IPS DF 6.9 (cell line): Measurements from ENCODE around the gene WBP2NL.

Experiments used
- DNase-seq: peaks from one replicate; pipeline ENCODE4 v3.0.0-alpha.2; 2013; ENCODE audit warnings: low read depth, low spot score
- H3K27ac ChIP-seq: one replicate; pipeline ENCODE4 v1.5.1; 2013; ENCODE audit warnings: low read length, control low read depth
- H3K27me3 ChIP-seq: 2 replicates; pipeline ENCODE4 v1.6.1; 2013; ENCODE audit warnings: mild to moderate bottlenecking, low read length; ENCODE audit not compliant: control insufficient read depth, insufficient read depth
- H3K36me3 ChIP-seq: 2 replicates; pipeline ENCODE4 v1.6.1; 2013; ENCODE audit warnings: low read length; ENCODE audit not compliant: control insufficient read depth, insufficient read depth
- H3K4me1 ChIP-seq: 2 replicates; pipeline ENCODE4 v1.6.1; 2013; ENCODE audit warnings: low read length; ENCODE audit not compliant: control insufficient read depth, insufficient read depth
- H3K4me3 ChIP-seq: 2 replicates; pipeline ENCODE4 v1.5.1; 2013; ENCODE audit warnings: mild to moderate bottlenecking, low read length
- H3K9me3 ChIP-seq: 2 replicates; pipeline ENCODE4 v1.6.1; 2013; ENCODE audit warnings: low read length, inconsistent platforms; ENCODE audit not compliant: control insufficient read depth, insufficient read depth
- WGBS: extraction: QIAGEN DNeasy Blood & Tissue Kit; methylation state at CpG from one replicate; pipeline ENCODE4 v1.1.7; 2013; ENCODE audit warnings: mixed read lengths, missing lambda C conversion rate; ENCODE audit not compliant: insufficient read length, insufficient coverage; 5-methylcytosine and 5-hydroxymethylcytosine counted together

The WBP2NL gene

DNA sequence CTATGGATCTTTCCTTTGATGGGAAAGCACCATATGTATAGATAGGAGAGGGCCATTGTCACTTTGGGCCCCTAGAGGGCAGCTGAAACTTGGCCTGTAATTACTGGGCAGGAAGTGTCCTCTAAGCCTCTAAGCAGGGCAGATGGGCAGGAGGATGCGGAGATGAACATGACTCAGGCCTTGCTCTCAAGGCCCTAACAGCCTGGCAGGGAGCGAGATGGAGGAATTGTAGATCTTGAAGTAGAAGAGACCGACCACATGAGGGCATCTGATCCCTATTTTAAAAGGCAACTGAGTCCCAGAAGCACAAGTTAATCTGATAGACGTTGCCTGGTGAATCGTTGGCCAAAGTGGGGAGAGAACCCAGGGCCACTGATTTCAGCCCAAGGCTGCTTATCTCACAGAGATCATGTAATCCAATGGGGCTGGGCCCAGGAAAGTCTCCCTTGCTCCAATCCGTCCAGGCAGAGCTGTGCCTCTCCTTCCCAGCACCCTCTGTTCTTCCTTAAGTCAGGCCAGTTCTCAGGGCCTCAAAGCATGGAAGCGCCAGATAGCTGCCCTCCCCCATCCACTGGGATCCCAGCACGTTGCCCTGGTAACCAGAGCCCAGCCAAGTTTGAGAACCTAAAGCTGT lies 31.9 kb upstream of the WBP2NL start:
- WGBS, result no CpG with 5 or more reads among the region's 8 CpGs
- DNase-seq, result no peak
- Histone ChIP-seq H3K4me3 (no peak overlapping the region), H3K27me3 (no peaks in the 10 kb centered on the region), H3K36me3 (no peaks in the 10 kb centered on the region), H3K9me3 (no peaks in the 10 kb centered on the region), H3K4me1 (peaks cover 5% of the 10 kb centered on the region), H3K27ac (no peak overlapping the region)

DNA sequence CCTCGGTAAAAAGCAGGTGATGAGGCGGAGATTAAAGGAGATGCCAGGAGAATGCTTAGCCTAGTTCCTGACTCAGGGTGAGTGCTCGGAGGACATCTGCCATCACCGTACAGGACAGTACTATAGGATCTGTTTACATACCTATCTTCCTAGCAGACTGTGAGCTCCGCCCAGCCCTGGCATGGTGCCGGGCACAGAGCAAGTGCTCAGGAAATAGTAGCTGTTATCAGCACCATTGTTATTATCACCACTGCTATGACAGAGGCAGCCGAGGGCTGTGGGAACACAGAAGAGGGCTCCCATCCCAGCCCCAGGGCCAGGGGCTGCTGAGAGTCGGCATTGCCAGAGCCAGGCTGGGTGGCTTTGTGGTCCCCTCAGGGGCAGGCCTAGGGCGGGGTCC lies 30.0 kb upstream of the WBP2NL start:
- Histone ChIP-seq H3K36me3 (no peaks in the 10 kb centered on the region), H3K9me3 (no peaks in the 10 kb centered on the region), H3K27ac (no peak overlapping the region), H3K27me3 (no peaks in the 10 kb centered on the region), H3K4me3 (no peak overlapping the region), H3K4me1 (peaks cover 3% of the 10 kb centered on the region)
- no CpG with 5 or more reads among the region's 9 CpGs for WGBS
- DNase-seq, result no peak

DNA sequence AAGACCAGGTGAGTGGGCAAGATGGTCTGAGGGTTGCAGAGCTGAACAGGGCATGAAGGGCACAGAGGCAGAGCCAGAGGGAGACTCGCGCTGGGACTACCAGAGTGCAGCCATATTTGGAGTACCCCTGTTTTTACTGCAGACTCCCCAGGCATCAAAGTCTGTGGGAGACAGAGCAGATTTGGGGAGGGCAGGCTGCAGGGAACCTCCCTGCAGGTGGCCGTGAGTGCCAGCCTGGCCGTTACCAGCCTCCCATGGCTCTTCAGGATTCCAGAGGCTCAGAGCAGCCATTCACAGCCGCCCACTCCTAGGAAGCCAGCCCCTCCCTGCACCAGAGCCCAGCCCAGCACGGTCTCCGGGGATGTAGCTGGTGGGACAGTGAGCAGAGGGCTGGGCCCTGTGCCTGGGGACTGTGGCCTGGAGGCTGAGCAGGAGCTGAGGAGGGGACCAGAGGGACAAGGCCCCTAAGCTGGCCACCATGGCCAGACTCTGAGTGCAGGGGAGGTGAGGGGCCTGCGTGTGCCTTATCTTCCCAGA lies 29.4 kb upstream of the WBP2NL start, which contains the start of gene SEPTIN3:
Gene SEPTIN3 (plus strand): TSS at position 334 of the 537 bp plus-strand sequence. CDS start 2,050 bp downstream, outside the sequence.
- H3K4me1 ChIP-seq, result peaks cover 2% of the 10 kb centered on the region; the same call in 1 of the 2 replicates
- no CpG with 5 or more reads among the region's 8 CpGs for WGBS

DNA sequence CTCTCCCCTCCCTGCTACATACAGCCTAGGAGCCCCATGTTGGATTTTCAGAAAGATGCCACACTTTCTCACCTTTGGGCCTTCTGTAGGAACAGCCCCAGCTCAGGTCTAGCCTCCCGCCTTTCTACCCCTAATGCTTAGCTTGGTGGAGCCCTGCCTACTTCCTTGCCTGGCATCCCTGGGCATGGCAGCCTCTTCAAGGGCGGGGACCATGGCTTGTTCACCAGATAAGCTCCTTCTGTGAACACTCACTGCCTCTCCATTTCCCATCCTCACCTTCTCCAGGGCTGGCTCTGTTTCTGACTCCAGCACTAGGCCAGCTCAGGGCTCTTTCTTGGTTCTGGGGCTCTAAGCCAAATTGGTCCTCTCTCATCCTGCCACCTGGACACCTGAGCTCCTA lies 28.0 kb upstream of the WBP2NL start:
- H3K4me3 ChIP-seq, result no peak overlapping the region
- no peaks in the 10 kb centered on the region for H3K36me3 ChIP-seq
- peaks cover 2% of the 10 kb centered on the region; the same call in 1 of the 2 replicates for H3K4me1 ChIP-seq
- H3K27me3 ChIP-seq, result peaks cover 8% of the 10 kb centered on the region
- no peak for DNase-seq
- no CpG with 5 or more reads among the region's 2 CpGs for whole genome bisulfite sequencing
- no peaks in the 10 kb centered on the region for H3K9me3 ChIP-seq
- no peak overlapping the region for H3K27ac ChIP-seq

More for the DNA sequence above, 29.4 kb upstream of the WBP2NL start, which contains the start of gene SEPTIN3:
- no peak for DNase-seq
- Histone ChIP-seq H3K9me3 (no peaks in the 10 kb centered on the region), H3K4me3 (no peak within 1 kb of the TSS), H3K27me3 (no peaks in the 10 kb centered on the region), H3K27ac (no peak within 1 kb of the TSS), H3K36me3 (no peaks in the 10 kb centered on the region)

DNA sequence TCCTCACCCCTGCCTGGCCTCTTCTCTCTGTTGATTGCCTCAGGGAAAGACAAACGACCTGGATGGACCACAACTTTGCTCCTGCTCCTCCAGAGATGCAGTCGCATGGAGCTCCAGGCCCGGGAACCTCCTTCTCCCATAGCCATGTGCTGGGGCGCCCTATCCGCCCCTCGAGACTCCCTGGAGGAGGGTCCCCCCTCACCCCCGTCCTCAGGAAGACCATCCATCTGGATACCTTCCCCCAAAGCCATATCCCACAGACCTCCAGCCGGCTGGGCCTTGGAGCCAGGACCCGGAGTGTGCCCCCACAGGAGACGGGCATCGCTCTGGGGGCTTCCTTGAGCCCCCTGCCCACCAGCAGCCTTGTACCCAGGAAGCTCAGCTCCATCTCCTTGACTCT lies 27.2 kb upstream of the WBP2NL start:
- DNase-seq, result no peak
- Histone ChIP-seq H3K9me3 (no peaks in the 10 kb centered on the region), H3K36me3 (no peaks in the 10 kb centered on the region), H3K27ac (no peak overlapping the region), H3K27me3 (peaks cover 15% of the 10 kb centered on the region), H3K4me3 (no peak overlapping the region), H3K4me1 (peaks cover 2% of the 10 kb centered on the region; the same call in 1 of the 2 replicates)
- WGBS, result no CpG with 5 or more reads among the region's 11 CpGs

DNA sequence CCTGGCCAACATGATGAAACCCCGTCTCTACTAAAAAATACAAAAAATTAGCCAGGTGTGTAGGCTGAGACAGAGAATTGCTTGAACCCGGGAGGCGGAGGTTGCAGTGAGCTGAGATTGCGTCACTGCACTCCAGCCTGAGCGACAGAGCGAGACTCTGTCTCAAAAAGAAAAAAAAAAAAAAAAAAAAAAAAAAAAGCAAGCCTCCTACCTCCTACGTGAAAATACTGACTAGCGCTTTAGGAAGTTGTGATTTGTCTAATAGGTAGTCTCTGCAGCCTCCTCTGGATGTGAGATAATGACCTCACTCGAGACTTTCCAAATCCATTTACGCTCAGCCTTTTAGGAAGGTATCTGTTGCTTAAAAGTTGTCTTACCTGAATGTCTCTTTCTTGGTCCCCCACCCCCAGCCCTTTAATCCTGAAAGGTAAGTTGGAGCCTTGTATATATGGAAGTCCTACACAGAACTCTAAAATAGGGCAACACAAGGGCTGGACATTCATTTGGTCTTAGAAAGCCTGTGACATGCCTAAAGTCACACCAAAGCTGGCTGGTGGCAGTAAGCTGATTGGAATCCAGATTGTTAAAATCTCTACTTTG lies 23.8 kb upstream of the WBP2NL start:
- no peaks in the 10 kb centered on the region for H3K9me3 ChIP-seq
- no peak for DNase-seq
- peaks cover 16% of the 10 kb centered on the region for H3K27me3 ChIP-seq
- H3K4me1 ChIP-seq, result peaks cover 5% of the 10 kb centered on the region; the same call in 1 of the 2 replicates
- H3K36me3 ChIP-seq, result no peaks in the 10 kb centered on the region
- no peak overlapping the region for H3K27ac ChIP-seq
- no CpG with 5 or more reads among the region's 10 CpGs for WGBS
- H3K4me3 ChIP-seq, result no peak overlapping the region

DNA sequence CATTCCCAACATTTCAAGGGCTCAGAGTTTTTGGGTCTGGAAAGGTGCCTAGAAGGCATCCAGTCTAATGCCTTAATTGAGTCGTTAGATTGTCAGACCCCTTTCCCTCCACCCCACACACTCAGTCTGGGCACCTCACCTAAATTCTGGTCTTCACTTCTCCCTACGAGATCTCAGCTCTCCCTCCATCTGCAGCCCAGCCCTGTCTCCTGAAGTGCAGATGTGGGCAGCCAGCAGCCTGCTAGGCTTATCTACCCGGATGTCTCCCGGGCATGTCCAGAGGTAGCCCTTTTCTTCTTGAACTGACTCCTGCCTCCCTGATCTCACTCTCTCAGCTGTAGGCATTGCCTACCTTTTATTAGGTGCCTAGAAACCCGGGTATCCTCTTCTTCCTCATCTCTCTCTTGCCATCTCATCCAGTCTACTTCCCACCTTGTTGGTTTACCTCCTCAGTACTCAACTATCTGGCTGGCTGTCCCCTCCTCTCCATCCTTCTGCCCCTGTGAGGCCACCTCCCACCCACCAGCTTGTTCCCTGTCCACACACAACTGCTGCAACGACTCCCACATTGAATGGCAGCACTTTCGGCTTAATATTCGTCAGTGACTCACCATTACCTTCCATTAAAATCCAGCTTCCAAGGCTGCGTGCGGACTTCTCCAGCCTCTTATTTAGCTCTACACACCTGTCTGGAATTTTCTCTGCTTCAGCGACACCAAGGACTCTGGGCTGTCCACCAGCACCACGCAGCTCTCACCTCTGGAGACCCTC lies 23.1 kb upstream of the WBP2NL start:
- H3K4me3 ChIP-seq, result no peak overlapping the region

DNA sequence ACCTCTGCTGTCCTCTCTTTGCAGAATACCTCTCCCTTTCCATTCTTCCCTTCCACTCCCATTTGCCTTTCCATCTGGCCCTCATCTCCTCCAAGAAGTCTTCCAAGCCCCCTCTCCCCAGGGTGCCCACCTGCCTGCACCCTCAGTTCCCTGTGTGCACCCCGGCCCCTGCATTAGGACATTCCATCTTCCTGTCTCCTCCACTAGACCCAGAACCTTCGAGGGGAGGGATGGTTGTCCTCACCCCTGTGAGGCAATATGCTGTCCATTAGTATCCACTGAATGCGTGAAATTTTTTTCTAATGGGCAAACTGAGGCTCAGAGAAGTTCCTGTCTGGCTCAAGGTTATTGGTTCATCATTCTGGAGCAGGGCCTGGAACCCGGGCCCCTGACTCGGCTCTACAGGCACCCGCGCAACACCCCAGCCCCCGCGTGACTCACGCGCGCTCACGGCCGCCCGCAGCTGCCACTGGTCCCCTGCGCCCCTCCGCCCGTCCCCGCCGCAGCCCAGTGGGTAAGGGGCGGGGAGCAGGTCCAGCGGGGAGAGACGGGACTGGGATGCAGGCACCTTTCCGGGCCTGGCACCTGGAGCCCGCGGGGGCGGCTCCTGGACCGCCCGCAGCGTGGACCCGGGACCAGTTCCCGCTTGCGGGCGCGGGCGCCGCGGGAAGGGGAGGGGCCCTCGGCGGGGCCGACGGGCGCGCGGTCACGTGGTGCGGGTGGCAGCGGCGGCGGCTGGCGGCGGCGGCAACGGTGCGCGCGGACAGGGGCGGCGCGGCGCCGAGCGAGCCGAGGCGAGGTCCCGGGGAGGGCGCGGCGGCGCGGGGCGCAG lies 22.3 kb upstream of the WBP2NL start:
- H3K27ac ChIP-seq, result no peak overlapping the region
- H3K4me1 ChIP-seq, result peaks cover 5% of the 10 kb centered on the region; the same call in 1 of the 2 replicates
- H3K27me3 ChIP-seq, result peaks cover 16% of the 10 kb centered on the region
- H3K9me3 ChIP-seq, result no peaks in the 10 kb centered on the region
- peak overlapping the region; percentile 39; the same call in 1 of the 2 replicates for H3K4me3 ChIP-seq
- no peaks in the 10 kb centered on the region; the same call in 1 of the 2 replicates for H3K36me3 ChIP-seq
- no peak for DNase-seq
- WGBS, result no CpG with 5 or more reads among the region's 72 CpGs

More for the DNA sequence above, 23.1 kb upstream of the WBP2NL start:
- Histone ChIP-seq H3K36me3 (no peaks in the 10 kb centered on the region), H3K27me3 (peaks cover 16% of the 10 kb centered on the region), H3K9me3 (no peaks in the 10 kb centered on the region), H3K27ac (no peak overlapping the region), H3K4me1 (peaks cover 5% of the 10 kb centered on the region; the same call in 1 of the 2 replicates)
- no CpG with 5 or more reads among the region's 12 CpGs for WGBS
- DNase-seq, result no peak

DNA sequence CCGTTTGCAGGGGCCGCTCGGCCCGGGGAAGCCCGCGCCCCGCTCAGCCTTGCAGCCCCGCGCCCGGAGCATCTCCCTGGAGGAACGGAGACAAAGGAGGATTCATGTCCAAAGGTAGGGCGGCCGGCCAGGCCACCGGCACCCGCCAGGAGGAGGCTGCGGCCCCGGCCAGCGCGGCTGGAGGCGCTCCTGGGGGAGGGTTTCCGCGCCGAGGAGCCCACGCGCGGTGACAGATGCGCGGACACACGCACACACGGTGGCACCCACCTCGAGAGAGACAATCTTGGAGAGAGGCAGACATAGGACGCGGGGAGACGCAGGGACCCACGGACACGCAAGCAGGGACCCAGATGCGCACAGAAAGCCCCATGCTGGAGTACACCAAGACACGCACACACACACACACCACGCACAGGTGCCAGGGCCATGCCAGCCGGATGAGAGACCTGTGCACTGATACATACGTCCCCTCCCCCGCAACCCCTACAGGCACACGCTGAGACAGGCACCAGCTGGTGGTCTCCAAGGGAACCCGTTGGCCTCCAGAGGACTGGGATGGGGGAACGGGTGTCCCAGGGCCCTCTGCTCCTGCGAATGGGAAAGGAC lies 21.5 kb upstream of the WBP2NL start:
- peaks cover 5% of the 10 kb centered on the region; the same call in 1 of the 2 replicates for H3K4me1 ChIP-seq
- H3K9me3 ChIP-seq, result no peaks in the 10 kb centered on the region
- peaks cover 16% of the 10 kb centered on the region for H3K27me3 ChIP-seq
- no peak for DNase-seq
- no peak overlapping the region for H3K27ac ChIP-seq
- H3K36me3 ChIP-seq, result peaks cover 4% of the 10 kb centered on the region; the same call in 1 of the 2 replicates
- H3K4me3 ChIP-seq, result peak overlapping the region; percentile 39; the same call in 1 of the 2 replicates
- no CpG with 5 or more reads among the region's 46 CpGs for WGBS
